ENCODE measurements around the gene SCGB1D4. TPM values are rescaled to one million over a fixed set of nuclear protein-coding genes. Genes with fewer than 3 reads are reported as not detected.
"Not testable (repeated sequence)": the region's sequence is repeated elsewhere in the genome, so short reads cannot be mapped to it uniquely, and the experiment has no call there.

The SCGB1D4 gene, protein sequence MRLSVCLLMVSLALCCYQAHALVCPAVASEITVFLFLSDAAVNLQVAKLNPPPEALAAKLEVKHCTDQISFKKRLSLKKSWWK
- not detected for total RNA-seq

DNA sequence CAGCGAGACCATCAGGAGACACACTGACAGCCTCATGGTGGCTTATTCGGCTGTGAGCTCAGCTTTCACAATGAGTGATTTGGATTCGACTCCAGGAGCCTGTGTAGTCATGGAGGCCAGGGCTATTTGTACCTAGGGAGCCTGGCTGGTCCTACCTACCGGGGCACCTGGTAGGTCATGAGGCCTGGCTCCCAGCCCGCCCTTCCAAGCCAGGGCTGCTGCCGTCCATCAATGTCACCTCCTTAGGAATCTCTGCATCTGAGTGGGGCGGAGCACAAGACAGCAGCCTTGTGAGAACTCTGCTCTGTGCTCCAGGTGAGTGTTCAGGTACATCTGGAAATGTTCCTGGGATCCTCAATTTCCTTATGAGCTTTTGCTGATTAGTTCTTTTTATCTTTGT is at the start of gene SCGB1D4:
Gene SCGB1D4, minus strand, starts transcription at position 101 of the 400 bp plus-strand sequence. Its CDS starts 65 bp downstream, at position 36.
- FAIRE-seq (no peak), DNase-seq (ENCODE audit: low spot score in 2 of 2) (no peak)

DNA sequence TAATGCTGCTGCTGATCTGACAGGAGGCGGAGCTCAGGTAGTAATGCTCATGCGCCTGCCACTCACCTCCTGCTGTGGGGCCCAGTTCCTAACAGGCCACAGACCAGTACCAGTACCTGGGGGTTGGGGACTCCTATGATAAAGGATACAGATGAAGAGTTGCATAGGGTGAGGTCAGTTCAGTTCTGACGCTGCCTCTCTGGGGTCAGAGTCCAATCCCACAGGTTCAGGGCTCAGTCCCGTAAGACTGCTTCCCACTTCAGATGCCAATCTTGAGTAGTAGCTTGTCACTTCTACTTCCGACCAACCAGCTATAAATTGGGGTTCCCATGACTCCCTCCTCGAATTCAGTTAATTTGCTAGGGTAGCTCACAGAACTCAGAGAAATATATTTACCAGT is 47.0 kb upstream of the SCGB1D4 start:
- FAIRE-seq (no peak), DNase-seq (ENCODE audit: low spot score in 2 of 2) (no peak)

DNA sequence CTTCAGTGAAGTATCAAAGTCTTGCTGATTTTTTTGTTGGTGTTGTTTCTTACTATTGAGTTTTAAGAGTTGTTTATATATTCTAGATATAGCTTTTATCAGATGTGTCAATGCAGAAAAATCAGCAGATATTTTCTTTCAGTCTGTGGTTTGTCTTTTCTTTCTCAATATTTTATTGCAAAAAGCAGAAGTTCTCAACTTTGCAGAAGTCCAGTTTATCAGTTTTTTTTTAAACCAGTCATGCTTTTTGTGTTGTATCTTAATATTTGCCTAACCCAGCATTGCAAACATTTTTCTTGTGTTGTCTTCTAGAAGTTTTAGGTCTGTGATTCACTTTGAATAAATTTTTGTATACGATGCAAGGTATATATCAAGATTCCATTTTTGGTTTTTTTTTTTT is 45.3 kb upstream of the SCGB1D4 start:
- FAIRE-seq (no peak), DNase-seq (ENCODE audit: low spot score in 2 of 2) (no peak)

DNA sequence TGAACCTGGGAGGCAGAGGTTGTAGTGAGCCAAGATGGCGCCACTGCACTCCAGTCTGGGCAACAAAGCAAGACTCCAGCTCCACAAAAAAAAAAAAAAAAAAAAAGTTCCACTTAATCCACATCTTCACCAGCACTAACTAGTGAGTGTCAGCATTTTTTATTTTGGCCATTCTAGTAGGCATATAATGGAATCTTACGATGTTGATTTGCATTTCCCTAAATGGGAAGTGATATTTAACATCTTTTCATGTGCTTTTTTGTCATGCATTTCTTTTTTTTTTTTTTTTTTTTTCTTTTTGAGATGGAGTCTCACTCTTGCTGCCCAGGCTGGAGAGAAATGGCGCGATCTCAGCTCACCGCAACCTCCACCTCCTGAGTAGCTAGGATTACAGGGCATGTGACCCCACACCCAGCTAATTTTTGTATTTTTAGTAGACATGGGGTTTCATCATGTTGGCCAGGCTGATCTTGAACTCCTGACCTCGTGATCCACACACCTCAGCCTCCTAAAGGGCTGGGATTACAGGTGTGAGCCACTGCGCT is 44.8 kb upstream of the SCGB1D4 start:
- FAIRE-seq; DNase-seq (ENCODE audit: low spot score in 2 of 2): not testable (repeated sequence)

DNA sequence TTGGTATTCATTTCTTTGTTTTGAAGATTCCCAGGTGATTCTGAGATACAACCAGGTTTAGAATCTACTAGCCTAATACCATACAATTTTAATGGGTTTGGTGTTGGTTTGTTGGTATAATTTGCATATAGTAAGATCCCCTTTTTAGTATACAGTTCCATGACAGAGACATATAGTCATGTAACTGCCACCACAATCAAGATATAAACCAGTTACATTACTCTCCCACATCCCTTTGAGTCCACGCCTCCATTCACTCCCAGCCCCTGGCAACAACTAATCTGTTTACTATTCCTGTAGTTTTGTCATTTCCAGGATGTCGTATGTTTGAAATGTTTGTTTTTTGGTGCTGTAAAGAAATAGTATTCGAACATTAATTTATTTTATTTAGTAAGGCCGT is 42.7 kb upstream of the SCGB1D4 start:
- DNase-seq (ENCODE audit: low spot score in 2 of 2) (no peak), FAIRE-seq (no peak)

DNA sequence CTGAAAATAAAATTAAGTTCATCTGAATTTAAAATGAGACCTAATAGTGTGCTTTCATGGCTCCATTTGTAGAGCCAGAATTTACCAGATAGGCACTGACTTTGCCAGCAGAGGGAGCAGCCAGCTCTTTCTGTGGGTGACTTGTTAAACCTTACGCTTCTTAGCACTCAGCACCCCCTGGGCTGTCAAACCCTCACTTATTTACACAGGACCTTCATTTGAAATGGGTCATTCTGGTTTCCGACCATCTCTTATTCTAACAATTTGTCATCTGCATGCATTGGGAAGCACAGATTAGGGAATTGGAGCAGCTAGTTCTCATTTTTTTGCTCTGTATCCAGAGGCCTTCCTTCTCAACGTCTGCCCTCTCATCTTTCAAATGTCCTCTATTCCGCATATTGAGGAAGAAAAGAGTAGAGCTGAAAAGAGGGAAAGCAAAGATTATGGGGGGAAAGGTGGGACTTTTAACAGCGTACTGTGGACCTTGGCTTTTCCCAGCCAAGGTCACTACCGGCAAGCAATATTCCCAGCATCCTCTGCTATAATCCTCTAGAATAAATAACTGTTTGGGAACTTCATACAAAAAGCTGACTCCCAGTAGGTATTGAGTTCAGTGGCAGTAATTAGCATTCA is 41.5 kb upstream of the SCGB1D4 start:
- no peak for FAIRE-seq
- DNase-seq (ENCODE audit: low spot score in 2 of 2), result peak in 1 of 2 donors; percentile 38

DNA sequence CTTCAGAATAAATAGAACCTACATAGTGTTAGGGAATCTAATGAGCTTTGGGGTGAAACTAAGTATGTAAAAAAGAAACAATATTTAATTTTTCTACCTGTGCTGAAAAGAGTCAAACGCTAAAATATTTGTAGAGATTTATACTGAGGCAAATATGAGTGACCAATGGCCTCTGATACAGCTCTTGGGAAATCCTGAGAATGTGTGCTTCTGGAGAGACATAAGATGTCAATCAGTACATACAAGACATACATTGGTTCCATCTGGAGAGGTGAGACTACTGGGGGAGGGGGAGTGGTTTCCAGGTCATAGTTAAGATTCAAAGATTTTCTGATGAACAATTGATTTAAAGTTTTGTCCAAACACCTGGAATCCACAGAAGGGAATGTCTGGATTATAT is 39.3 kb upstream of the SCGB1D4 start:
- DNase-seq (ENCODE audit: low spot score in 2 of 2) (no peak), FAIRE-seq (no peak)

DNA sequence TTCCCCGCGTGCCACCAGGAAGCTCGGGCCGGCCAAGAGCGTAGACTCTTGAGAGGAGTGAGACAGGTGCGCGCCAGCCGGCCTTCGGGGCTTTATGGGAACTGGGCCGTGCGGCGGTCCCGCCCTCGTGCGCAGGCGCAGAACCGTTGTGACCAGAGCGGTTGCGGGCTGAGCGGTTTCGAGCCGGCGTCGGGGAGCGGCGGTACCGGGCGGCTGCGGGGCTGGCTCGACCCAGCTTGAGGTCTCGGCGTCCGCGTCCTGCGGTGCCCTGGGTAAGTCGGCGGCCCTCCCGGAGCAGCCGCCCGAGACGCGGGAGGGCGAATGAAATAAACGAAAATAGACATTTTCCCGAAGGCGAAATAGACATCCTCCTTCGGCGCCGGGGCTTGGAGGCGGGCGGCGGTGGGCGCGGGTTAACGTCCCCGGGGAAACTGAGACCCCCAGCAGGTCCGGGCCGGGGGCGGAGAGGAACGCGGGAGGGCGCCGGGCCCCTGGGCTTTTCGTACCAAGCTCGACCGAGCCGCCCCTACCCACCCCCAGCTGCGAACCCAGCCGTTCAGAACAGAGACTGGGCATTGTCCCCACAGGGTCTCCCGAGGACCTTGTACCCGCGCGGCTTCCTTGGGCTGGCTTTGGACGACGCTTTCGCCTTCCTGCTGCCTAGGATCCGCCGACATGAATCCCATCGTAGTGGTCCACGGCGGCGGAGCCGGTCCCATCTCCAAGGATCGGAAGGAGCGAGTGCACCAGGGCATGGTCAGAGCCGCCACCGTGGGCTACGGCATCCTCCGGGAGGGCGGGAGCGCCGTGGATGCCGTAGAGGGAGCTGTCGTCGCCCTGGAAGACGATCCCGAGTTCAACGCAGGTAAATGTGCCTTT is 38.7 kb upstream of the SCGB1D4 start, which contains the start of gene ASRGL1:
Gene ASRGL1, plus strand, starts transcription at position 146 of the 879 bp plus-strand sequence. Its CDS starts 530 bp downstream, at position 676.
- FAIRE-seq (no peak), DNase-seq (ENCODE audit: low spot score in 2 of 2) (peak; percentile 77 to 80)

DNA sequence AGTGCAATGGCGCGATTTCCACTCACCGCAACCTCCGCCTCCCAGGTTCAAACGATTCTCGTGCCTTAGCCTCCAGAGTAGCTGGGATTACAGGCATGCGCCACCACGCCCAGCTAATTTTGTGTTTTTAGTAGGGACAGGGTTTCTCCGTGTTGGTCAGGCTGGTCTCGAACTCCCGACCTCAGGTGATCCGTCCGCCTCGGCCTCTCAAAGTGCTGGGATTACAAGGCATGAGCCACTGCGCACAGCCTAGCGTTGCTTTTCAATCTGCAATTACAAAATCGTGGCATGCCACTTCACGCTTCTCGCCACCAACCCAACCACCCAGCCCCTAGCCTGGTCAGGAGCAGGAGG is 38.1 kb upstream of the SCGB1D4 start:
- not testable (repeated sequence) for FAIRE-seq; DNase-seq (ENCODE audit: low spot score in 2 of 2)

DNA sequence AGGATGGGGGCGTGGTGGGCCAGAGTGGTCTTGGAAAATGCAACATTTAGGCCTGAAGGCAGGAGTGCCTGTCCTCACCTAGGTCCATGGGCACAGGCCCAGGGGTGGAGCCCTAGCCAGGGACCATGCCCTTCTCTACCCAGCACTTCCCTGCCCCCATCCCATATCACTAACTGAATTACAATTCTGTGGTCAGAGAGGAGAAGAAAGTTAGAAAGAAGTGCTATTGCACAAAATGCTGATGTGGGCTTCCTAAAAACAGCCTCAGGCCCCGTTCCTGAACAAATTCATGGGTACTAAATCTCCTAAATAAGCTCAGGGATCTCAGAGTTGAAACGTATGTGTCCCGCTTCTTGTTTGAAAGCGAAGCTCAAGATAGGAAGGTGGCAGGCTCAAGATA is 34.9 kb upstream of the SCGB1D4 start:
- FAIRE-seq, result no peak
- DNase-seq (ENCODE audit: low spot score in 2 of 2), result no peak

DNA sequence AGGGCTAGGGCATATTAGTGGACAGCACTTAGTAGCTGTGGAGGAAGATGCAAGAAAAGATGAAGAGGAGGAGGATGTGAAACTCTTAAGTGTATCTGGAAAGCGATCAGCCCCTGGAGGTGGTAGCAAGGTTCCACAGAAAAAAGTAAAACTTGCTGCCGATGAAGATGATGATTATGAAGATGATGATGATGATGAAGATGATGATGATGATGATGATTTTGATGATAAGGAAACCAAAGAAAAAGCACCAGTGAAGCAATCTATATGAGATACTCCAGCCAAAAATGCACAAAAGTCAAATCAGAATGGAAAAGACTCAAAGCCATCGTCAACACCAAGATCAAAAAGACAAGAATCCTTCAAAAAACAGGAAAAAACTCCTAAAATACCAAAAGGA is 32.4 kb upstream of the SCGB1D4 start:
- not testable (repeated sequence) for FAIRE-seq; DNase-seq (ENCODE audit: low spot score in 2 of 2)

DNA sequence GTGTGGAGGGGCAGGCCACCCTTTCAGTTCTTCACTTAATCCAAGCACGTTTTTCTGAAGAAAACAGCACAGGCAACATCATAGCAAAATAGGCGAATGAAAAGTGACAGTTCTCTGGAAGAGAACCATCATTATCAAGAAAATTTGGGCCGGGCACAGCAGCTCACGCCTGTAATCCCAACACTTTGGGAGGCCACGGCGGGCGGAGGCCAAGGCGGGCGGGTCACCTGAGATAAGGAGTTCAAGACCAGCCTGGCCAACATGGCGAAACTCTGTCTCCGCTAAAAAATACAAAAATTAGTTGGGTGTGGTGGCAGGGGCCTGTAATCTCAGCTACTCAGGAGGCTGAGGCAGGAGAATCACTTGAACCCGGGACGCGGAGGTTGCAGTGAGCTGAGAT is 28.7 kb upstream of the SCGB1D4 start:
- FAIRE-seq; DNase-seq (ENCODE audit: low spot score in 2 of 2): not testable (repeated sequence)

DNA sequence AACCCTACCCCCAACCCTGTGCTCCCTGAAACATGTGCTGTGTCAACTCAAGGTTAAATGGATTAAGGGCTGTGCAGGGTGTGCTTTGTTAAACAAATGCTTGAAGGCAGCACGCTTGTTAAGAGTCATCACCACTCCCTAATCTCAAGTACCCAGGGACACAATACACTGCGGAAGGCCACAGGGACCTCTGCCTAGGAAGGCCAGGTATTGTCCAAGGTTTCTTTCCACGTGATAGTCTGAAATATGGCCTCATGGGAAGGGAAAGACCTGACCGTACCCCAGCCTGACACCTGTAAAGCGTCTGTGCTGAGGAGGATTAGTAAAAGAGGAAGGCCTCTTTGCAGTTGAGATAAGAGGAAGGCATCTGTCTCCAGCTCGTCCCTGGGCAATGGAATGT is 27.8 kb upstream of the SCGB1D4 start:
- not testable (repeated sequence) for FAIRE-seq

DNA sequence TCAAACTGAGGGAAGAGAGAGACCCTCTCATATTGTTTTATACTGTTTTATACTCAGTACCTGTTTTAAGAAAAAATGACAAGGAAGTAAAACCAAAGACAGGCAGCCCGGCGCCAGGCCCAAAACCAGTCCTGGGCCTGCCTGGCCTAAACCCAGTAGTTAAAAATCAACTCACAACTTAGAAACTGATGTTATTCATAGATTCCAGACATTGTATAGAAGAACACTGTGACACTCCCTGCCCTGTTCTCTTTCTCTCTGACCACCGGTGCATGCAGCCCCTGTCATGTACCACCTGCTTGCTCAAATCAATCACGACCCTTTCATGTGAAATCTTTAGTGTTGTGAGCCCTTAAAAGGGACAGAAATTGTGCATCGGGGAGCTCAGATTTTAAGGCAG is 26.9 kb upstream of the SCGB1D4 start:
- DNase-seq (ENCODE audit: low spot score in 2 of 2); FAIRE-seq: not testable (repeated sequence)

More for the DNA sequence above, 27.8 kb upstream of the SCGB1D4 start:
- not testable (repeated sequence) for DNase-seq (ENCODE audit: low spot score in 2 of 2)

DNA sequence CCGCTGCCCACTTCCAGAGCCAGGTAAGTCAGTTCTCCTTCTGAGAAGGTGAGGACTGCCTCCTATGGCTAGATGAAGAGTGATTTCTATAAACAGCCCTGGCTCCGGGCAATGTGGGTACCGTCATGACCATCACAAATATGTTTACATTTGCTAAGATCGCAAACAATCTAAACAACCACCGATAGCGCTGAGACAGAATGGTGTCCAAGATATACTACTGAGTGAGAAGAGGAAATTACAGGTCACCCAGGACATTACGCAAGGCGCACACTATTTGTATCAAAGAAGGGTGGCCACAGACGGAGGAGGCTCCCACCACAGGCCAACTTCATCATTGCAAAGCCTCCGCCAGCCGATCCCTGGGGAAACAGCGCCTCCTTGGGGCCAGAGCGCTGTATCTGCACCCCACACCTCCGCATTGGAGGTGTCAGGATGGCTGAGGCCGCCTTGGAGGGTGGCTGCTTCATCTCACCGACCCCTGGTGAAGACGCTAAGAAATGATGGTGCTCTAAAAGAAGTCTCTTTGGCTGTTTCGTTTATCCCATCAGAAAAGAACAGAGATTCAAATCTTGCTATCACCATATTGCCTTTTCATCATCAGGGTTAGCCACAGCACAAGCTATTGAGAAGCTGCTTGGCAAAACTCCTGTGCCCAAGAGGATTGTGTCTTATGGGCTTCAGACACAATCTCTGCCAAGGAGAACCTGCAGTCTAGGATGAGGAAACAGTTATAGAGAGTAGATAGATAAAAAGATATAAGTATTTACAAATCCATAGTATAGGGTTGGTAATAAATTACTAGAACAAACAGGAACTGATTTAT is 26.1 kb upstream of the SCGB1D4 start:
- FAIRE-seq (no peak), DNase-seq (ENCODE audit: low spot score in 2 of 2) (no peak)

DNA sequence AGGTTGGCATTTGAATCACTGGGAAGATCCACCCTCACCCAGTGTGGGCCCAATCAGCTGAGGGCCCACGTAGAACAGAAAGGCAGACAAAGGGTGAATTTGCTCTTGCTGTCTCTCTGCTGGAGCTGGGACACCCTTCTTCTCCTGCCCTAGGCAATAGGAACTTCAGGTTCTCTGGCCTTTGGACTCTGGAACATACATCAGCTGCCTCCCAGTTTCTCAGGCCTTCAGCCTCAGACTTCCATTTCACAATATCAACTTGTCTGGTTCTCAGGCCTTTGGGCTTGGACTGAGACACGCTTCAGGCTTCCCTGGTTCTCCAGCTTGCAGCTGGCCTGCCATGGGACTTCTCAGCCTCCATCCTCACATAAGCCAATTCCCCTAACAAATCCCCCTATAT is 23.6 kb upstream of the SCGB1D4 start:
- DNase-seq (ENCODE audit: low spot score in 2 of 2) (no peak), FAIRE-seq (no peak)

DNA sequence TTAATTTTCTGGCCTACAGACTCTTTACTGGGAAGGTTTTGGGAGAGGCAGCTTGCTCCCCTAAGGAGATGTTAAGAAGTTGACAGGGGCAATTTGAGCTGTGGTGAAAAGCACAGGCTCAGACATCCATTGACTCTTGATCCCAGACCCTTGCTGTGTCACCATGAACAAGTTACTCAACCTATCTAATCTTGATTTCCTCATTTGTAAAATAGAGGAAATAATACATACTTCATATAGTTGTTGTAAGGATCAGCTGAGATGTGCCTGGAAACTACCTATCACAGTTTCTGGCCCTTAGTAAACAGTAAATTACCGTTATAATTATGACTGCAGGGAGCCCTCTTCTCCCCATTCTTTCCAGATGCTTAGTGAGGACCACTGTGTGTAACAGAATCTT is 16.6 kb upstream of the SCGB1D4 start:
- DNase-seq (ENCODE audit: low spot score in 2 of 2) (no peak), FAIRE-seq (no peak)

DNA sequence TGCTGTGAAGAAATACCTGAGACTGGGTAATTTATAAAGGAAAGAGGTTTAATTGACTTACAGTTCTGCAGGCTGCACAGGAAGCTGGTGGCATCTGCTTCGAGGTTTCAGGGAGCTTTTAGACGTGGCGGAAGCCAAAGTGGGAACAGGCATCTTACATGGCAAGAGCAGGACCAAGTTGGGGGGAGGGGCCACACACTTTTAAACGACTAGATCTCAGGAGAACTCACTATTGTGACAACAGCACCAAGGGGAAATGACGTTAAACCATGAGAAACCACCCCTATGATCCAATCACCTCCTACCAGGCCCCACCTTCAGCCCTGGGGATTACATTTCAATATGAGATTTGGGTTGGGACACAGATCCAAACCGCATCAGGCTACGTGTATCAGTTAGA is 11.1 kb upstream of the SCGB1D4 start:
- FAIRE-seq (no peak), DNase-seq (ENCODE audit: low spot score in 2 of 2) (no peak)

DNA sequence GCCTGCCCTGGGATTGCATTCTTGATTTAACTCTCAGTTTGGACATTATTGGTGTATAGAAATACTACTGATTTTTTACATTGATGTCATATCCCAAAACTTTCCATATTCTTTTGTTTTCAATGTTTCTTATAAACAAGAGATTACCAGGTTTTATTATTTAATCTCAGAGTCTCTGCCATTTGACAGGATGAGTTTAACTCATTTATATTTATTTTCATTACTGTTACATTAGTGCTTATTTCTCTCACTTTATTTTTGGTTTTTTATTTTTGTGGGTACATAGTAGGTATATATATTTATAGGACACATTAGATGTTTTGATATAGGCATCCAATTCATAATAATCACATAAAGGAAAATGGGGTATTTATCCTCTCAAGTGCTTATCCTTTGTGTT is 9.1 kb upstream of the SCGB1D4 start:
- no peak for FAIRE-seq
- DNase-seq (ENCODE audit: low spot score in 2 of 2), result no peak

DNA sequence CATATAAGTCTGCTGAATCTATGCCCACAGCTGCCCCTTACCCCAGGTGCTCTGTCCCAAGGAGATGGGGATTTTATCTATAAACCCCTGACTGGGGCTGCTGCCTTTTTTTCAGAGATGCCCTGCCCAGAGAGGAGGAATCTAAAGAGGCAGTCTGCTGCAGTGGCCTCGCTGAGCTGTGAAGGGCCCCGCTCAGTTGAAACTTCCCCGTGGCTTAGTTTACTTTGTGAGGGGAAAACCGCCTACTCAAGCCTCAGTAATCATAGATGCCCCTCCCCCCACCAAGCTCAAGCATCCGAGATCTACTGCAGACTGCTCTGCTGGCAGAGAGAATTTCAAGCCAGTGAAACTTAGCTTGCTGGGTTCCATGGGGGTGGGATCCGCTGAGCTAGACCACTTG is 7.4 kb upstream of the SCGB1D4 start:
- DNase-seq (ENCODE audit: low spot score in 2 of 2) (no peak), FAIRE-seq (no peak)
